K562 (cell line): ENCODE data around the gene RUNX1.

Source experiments
- BHLHE40 ChIP-seq: IDR thresholded peaks from 2 replicates; pipeline ENCODE4 v1.6.1; 2011; ENCODE audit warnings: low read length, improper control_type of control experiment
- COPS2 ChIP-seq: fragments of 450-650 bp; conservative IDR thresholded peaks from 2 replicates; pipeline ENCODE4 v1.6.1; 2016; ENCODE audit warnings: mild to moderate bottlenecking, moderate library complexity
- ZNF184 ChIP-seq: sonication (generic); formaldehyde crosslinking; IDR thresholded peaks from 2 replicates; pipeline ENCODE4 v1.5.0; 2020; ENCODE audit warnings: missing genetic modification reagents
- TF ChIP-seq, protein P1 (sequence below): IDR thresholded peaks from 3 replicates; pipeline ENCODE4 v1.6.1; 2011; ENCODE audit warnings: borderline replicate concordance, mild to moderate bottlenecking; ENCODE audit not compliant: insufficient read length, insufficient read depth
- TF ChIP-seq, protein P2 (sequence below): sonication (generic); formaldehyde crosslinking; IDR thresholded peaks from 2 replicates; pipeline ENCODE4 v1.8.0; 2022; ENCODE audit warnings: mild to moderate bottlenecking, low read depth, missing genetic modification reagents
- TF ChIP-seq, protein P3 (sequence below), 3 experiments: IDR thresholded peaks in 2 of 3; conservative IDR thresholded peaks in 1 of 3; 2 replicates each; pipeline ENCODE4 v1.5.1; 2011 to 2012; ENCODE audit warnings: low read length in 3 of 3, mild to moderate bottlenecking in 3 of 3, control low read depth in 2 of 3, improper control_type of control experiment in 1 of 3, inconsistent platforms in 1 of 3, low read depth in 1 of 3, mixed read lengths in 1 of 3, moderate library complexity in 1 of 3; ENCODE audit not compliant: insufficient read depth in 2 of 3

DNA sequence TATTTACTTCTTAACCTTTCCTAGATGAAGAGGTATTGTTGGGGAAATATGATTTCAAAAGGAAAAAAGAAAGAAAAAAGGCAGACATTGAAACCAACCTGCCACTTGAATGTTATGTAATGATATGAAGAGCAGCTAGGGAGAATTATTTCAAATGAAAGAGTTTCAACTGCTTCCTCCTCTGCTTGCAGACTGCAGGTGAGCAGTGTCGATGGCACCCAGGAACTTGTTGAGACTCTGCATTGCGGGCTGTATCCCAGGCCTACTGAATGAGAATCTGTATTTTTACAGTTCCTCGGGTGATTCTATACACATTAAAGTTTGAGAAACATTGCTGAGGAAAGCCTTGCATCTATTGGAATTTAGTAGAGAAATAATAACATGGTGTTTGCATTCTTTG is 3.7 kb upstream of the RUNX1 start:
- no peak for TF ChIP-seq BHLHE40
- no peak for TF ChIP-seq COPS2
- TF ChIP-seq, protein P1, sequence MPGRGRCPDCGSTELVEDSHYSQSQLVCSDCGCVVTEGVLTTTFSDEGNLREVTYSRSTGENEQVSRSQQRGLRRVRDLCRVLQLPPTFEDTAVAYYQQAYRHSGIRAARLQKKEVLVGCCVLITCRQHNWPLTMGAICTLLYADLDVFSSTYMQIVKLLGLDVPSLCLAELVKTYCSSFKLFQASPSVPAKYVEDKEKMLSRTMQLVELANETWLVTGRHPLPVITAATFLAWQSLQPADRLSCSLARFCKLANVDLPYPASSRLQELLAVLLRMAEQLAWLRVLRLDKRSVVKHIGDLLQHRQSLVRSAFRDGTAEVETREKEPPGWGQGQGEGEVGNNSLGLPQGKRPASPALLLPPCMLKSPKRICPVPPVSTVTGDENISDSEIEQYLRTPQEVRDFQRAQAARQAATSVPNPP, result no peak
- no peak for TF ChIP-seq ZNF184 (CRISPR knock-in tag)
- TF ChIP-seq, protein P2, sequence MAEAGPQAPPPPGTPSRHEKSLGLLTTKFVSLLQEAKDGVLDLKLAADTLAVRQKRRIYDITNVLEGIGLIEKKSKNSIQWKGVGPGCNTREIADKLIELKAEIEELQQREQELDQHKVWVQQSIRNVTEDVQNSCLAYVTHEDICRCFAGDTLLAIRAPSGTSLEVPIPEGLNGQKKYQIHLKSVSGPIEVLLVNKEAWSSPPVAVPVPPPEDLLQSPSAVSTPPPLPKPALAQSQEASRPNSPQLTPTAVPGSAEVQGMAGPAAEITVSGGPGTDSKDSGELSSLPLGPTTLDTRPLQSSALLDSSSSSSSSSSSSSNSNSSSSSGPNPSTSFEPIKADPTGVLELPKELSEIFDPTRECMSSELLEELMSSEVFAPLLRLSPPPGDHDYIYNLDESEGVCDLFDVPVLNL, result no peak
- TF ChIP-seq, protein P3, sequence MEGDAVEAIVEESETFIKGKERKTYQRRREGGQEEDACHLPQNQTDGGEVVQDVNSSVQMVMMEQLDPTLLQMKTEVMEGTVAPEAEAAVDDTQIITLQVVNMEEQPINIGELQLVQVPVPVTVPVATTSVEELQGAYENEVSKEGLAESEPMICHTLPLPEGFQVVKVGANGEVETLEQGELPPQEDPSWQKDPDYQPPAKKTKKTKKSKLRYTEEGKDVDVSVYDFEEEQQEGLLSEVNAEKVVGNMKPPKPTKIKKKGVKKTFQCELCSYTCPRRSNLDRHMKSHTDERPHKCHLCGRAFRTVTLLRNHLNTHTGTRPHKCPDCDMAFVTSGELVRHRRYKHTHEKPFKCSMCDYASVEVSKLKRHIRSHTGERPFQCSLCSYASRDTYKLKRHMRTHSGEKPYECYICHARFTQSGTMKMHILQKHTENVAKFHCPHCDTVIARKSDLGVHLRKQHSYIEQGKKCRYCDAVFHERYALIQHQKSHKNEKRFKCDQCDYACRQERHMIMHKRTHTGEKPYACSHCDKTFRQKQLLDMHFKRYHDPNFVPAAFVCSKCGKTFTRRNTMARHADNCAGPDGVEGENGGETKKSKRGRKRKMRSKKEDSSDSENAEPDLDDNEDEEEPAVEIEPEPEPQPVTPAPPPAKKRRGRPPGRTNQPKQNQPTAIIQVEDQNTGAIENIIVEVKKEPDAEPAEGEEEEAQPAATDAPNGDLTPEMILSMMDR (IDR thresholded peaks at IDR 0.05 in 2 of 3, conservative IDR thresholded peaks at IDR 0.05 in 1 of 3; ENCODE audit: insufficient read depth in 2 of 3, low read depth in 1 of 3, low read length in 3 of 3), result no peak
